Central memory CD4-positive, alpha-beta T cell (primary cell): Measurements from ENCODE around the gene SPINK5.

ENCODE experiments used
- DNase-seq: peaks from one replicate; pipeline ENCODE4 v3.0.0; 2022

The SPINK5 gene

GRCh38 chr5:148094336-148094735 lies 30.6 kb downstream of the SPINK5 start:
- DNase-seq, result no peak

- DNase-seq, result no peak
Measured at GRCh38 chr5:148104226-148104625, 40.4 kb downstream of the SPINK5 start.

GRCh38 chr5:148107608-148108007 lies 43.8 kb downstream of the SPINK5 start:
- no peak for DNase-seq

DNA sequence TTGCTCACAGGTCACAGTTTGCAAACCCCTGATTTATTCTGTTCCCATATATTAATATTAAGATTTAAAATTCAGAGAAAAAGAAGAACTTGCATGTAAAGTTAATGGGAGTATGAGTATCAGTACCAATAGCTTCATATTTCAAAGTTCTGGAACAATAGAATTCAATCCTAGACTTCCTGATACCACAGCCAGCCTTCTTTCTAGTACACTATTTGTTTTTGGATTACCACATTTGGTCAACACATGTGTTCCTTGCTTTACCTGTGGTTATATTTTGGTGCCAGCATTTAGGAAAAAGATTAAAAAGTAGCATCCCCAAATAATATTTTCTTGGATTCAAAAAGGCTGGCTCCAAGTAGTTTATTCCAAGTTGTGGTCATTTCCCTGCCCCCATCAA lies 49.5 kb downstream of the SPINK5 start:
- no peak for DNase-seq

- DNase-seq, result no peak
Measured at GRCh38 chr5:148120317-148120716, 56.5 kb downstream of the SPINK5 start.

DNA sequence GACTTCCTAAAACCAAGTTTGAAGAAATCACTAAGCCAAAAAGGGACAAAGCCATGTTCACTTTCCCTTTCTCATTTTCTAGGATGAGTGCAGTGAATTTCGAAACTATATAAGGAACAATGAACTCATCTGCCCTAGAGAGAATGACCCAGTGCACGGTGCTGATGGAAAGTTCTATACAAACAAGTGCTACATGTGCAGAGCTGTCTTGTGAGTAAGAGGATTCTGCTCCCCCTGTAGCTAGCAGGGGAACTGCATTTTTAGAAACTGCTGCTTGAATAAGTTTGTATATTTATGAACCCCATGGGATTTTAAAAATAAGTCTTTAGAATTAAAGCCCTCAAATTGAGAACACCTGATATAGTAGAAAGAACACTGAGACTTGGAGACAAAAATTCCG lies 61.9 kb downstream of the SPINK5 start:
- DNase-seq, result no peak

GRCh38 chr5:148135091-148136048 lies 71.6 kb downstream of the SPINK5 start:
- DNase-seq, result no peak

DNA sequence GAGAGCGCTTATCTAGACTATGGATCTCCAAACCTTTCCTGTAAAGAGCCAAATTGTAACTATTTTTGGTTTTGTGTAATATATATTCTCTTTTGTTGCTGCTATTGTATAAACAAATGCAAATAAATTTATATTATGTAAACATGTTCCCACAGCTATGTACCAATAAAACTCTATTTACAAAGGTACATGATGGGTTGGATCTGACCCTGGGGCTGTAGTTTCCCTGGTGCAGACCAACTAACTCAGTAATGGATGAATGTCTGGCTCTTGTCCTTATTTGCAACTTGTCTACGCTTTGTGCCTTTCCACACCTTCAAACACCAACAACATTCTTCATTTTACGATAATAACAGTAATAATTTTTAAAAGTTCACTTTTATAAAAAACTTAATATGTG lies 77.1 kb downstream of the SPINK5 start:
- no peak for DNase-seq

DNA sequence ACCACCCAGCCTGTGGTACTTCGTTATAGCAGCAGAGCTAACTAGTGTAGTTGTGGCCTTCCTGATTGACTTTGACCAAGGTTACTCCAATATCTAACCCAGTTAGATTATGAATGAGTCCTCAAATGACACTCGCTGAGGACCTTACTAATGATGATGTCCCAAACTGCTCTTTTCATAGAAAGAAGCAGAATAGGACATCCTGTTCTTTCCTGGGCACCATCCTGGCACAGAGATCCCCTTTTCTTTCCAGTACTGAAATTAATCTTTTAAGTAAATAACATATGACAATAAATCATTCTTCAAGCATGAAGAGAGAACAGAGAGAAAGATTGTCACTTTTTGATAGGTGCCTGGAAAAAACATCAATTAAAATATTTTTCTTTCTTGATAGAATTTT lies 77.9 kb downstream of the SPINK5 start:
- no peak for DNase-seq

- DNase-seq, result no peak
Measured at GRCh38 chr5:148145916-148146315, 82.1 kb downstream of the SPINK5 start.

DNA sequence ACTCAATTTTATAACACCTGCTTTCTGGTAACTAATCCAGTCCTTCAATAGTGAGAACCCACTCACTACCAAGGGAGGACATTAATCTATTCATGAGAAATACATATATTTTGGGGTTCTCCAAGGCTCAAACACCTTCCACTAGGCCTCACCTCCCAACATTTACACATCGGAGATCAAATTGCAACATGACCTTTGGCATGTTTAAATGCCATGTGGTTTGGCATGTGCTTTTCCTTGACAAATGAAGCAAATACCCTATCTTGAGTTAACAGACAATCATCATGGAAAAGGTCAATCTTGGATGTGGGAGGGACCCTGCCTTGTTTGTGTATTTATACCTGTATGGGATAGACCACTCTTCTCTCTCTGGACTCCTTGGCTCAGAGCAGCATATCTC lies 82.7 kb downstream of the SPINK5 start:
- no peak for DNase-seq

DNA sequence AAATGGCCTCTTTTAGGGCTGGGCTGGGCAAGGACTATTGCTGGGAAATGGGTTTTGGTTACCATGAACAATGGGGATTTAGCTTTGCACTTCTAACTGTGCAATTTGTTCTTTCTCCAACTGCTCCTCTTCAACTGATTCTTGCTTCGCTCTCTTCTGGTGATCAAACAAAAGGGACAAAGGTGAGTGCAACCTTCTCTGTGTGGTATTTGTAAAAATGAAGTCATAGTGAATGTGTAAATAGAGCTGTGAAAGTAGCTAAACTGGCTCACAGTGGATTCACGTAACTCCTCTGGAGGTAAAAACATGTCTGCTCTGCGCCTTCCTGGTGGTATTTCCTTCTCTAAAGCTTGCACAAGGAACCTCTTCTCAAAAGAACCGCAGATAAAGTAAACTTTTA lies 83.6 kb downstream of the SPINK5 start:
- DNase-seq, result no peak

GRCh38 chr5:148151872-148152271 lies 88.1 kb downstream of the SPINK5 start:
- DNase-seq, result no peak

DNA sequence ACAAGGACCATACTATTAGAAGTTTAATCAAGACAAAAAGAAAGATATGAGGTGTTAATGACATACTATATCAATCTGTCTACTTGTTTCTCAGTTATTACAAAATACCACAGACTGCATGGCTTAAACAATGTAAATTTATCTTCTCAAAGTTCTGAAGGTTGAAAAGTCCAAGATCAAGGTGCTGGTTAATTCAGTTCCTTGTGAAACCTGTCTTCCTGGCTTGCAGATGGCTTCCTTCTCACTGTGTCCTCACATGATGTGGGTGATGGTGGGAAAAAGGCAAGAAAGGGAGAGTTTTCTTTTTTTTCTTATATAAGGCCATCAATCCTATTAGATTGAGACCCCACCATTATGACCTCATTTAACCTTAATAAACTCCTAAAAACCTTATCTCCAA lies 89.0 kb downstream of the SPINK5 start:
- DNase-seq, result no peak

- no peak for DNase-seq
Measured at GRCh38 chr5:148156609-148157008, 92.8 kb downstream of the SPINK5 start.

DNA sequence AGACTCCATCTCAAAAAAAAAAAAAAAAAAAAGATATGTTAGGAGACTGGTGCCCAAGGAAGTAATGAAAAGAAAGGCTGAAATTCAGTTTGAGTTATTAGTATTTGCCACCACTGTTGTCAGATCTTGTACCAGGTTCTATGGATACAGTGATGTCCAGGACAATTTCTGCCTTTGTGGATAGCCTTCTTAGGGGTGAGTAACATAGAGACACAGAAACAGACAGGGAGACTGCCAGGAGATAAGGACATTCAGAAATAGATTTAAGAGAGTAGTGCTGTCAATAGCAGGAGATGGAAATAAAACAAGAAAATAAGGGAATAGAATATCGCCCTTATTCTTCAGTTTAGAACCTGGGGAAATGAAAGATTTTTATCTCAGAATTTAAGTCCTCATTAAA lies 98.3 kb downstream of the SPINK5 start:
- DNase-seq, result no peak

- no peak for DNase-seq
Measured at GRCh38 chr5:148163345-148163744, 99.6 kb downstream of the SPINK5 start.

- no peak for DNase-seq
Measured at GRCh38 chr5:148166550-148167283, 102.9 kb downstream of the SPINK5 start.

DNA sequence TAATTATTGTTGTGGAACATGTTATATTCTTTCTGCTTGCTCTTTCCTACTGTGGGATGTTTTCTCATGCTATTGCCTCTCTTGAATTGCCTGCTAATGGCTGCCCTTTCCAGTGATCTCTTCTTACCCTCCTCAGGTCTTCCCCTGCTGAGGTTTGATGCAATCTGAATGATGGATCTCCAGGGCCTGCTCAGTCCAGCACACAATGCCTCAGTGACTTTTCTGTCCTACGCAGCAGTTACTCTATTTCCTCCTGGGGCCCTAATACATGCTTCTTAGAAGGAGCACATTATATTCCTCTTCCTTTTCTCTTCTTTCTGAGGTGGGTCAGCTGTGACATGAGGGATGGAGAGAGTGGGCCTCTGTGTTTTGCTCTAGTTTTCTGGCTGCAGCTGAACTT lies 104.5 kb downstream of the SPINK5 start, which contains the start of gene SPINK14:
SPINK14 (plus strand) TSS at position 301 of the 400 bp plus-strand sequence. CDS start 1,187 bp downstream, outside the sequence.
- DNase-seq, result no peak

DNA sequence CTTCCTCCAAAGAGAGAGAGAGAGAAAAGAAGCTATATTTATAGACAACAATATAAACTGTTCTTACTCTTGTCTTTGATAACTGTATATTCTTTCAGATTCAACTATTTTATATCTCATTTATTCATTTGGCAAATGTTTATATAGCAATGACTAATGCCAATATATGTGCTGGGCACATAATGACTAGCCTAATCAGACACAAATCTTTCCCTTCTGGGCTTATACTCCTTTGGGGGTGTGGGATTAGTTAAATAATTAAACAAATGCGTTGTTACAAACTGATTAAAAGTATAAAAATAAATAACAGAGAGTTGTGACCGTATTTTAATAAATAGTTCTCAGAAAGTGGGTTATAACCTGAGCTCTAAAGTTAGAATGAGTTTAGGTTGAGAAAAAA lies 108.6 kb downstream of the SPINK5 start:
- DNase-seq, result no peak

- DNase-seq, result no peak
Measured at GRCh38 chr5:148176480-148176879, 112.7 kb downstream of the SPINK5 start.

DNA sequence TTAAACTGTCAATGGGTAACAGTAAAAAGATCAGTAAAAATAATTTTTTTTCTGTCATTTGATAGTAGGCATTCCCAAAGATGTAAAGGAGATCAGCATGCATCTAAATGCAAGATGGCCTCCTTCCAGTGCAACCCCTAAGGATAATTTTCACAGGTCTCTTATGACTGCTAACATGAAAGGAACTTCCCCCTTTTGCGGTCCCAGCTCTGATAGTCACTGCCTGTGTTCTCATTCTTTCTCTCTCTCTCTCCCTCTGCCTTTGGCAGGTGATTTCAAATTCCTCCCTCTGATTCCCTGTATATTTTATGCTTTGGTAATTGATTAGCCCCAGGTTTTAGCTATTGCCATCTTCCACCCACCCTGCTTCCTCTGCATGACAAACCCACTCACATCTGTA lies 113.4 kb downstream of the SPINK5 start:
- no peak for DNase-seq

- peak; percentile 17 for DNase-seq
Measured at GRCh38 chr5:148179234-148179824, 115.5 kb downstream of the SPINK5 start.
